Endometrium (tissue), 2 donors: Measurements from ENCODE around the gene TENM3.

Experiments used
- FAIRE-seq: peaks from 2 replicates; lab custom pipeline; 2012; peaks lifted over from hg19 to GRCh38; lab: Jason Lieb, UNC
- donor health status: control.
- donor health status: control.

Gene TENM3

GRCh38 chr4:182818926-182819730 is 575.9 kb downstream of the TENM3 start:
- FAIRE-seq = no peak

DNA sequence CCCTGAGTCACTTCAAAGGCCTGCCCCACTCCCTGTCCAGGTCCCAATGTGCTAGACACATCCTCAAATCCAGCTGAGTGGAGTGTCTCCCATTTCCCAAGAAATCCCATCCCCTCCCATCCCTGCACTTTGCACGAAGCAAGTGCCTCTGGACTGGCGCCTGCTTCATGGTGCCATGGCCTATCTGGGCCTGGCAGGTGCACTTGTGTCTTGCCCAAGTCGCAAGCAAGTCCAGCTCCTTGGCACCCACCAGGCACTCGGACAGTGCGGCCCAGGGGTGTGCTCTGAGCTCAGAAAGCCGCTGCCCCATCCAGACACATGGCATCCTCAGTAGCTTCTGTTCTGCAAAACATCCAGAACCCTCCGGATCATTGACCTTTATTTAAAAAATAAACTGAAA is 576.5 kb downstream of the TENM3 start:
- FAIRE-seq = no peak

DNA sequence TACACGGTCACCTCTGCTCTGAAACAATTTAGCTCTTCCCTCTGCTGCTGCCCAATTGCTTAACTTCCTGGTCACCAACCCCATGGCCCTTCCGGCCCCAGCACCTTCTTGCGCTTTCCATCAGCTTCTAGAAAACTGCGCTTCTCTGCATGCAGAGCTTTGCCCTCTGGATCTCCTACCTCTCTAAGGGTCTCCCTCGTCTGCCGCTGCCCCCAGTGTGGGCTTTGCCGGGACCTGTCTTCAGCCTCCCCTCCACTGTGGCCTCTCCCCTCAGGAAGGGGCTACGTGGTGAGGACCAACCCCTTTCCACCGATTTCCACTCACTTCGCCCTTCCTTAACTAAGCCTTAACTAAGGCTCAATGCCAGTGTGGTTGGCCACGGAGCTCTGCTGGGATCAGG is 579.4 kb downstream of the TENM3 start:
- FAIRE-seq = no peak

GRCh38 chr4:182823576-182823975 is 580.4 kb downstream of the TENM3 start:
- FAIRE-seq = no peak

DNA sequence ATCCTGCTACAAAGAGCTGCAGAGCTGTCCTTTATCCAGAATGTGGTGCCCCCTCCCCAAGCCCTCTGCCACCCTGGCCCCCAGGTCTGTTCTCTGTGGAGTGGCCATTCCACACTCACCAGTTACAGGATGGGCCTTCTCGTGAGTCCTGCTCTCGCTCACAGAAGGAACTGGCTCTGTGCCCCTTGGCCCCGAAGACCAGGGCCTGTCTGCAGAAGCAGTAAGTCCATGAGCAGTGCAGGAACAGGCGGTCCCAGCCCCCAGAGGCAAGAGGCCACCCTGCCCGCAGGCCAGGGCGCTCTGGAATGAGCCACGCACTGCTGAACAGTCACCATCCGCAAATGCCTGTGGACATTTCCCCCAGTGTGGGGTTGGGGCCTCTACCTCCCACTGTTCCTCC is 581.8 kb downstream of the TENM3 start:
- no peak for FAIRE-seq

DNA sequence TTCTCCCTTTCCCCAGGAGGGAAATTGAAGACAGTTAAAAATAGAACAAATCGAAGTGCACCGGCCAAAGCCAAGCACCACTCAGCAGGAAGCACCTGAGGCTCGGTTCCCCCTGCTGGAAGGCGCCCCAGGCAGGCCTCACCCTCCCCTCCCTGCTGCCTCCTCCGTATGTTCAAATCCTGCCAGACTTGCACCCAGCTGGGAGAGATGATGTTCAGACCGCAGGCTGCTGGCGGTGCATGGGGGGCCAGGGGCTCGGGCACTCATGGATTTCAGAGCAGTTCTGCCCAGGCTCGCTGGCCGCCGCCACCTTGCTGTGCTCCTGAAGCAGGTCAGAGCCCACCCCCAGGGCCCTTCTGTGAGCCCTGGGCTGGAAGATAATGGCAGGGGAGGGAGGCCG is 582.6 kb downstream of the TENM3 start:
- FAIRE-seq = no peak

DNA sequence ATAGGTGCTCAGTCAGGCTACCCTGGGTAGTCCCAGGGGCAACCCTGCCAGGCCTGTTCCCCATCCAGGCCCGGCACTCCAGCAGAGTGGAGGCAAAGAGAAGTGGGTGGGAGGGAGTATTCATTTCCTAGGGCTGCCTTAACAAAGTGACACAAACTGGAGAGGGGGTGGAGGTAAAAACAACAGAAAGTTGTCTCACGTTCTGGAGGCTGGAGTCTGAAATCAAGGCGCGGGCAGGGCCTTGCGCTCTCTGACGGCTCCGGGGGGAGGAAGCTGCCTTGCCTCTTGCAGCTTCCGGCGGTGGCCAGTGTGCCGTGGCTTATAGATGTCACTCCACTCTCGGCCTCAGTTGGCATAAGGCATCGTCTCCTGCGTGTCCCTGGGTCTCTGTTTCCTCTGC is 583.2 kb downstream of the TENM3 start:
- FAIRE-seq = no peak

DNA sequence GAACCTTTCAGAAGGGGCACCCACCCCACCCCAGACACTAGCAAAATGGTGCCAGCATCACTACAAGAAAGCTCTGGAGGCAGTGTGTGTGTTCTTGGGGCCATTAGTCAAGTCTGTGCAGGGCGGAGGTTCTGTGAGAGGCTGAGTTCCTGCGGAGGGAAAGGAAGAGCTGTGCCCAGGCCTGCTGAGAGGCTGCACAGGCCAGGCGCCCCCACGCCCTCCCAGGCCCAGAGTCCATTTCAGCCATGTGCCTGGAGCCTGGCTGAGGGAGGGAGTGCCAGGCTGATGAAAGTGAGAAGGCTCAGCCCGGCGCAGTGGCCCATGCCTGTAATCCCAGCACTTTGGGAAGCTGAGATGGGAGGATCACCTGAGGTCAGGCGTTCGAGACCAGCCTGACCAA is 584.0 kb downstream of the TENM3 start:
- FAIRE-seq = no peak

DNA sequence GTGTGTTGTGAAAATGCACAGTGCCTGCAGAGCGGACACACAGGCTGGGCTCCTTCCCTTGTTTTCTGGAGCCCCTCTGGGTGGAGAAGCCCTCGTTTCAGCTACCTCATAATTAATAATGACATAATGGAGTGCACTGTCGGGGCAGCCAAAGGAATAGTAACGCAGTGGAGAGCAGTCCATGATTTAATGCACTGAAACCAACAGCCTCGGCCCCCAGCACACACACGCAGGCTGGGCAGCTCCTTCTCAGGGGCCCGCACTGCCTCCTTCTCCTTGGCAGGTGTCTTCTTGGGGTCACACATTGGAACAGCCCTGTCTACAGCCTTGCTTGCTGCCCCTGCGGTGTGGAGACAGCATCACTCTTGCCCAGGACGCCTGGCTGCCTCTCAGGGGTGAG is 584.8 kb downstream of the TENM3 start:
- no peak for FAIRE-seq

DNA sequence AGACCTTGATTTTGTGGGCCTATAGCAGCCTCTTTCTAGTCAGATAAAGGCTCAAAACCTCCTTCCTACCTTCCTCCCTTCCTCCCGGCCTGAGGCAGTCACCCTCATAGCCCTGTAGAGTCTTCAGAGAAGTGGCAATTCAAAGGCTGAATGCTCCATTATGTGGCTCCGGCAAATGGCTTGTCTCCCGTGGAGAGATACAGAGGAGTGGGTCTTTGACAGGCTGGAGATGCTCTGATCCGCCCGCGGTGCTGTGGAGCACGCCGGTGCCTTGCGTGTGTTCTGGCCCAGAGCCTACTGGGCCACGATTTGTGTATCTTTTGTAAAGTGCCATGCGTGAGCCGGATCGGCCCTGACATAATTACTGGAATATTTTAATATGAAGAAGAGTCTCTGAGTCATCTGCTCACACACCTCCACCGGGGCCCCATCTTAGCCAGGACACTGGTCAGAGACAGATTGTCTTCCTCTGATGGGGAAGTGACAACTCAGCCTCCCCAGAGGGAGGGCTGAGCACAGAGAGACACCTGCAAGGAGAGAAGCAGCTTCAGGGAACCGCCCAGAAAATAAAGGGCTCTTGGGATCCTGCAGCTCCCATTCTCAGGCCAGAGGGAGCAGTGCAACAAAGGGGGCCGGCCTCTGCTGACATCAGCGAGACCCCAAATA is 585.3 kb downstream of the TENM3 start:
- no peak for FAIRE-seq

DNA sequence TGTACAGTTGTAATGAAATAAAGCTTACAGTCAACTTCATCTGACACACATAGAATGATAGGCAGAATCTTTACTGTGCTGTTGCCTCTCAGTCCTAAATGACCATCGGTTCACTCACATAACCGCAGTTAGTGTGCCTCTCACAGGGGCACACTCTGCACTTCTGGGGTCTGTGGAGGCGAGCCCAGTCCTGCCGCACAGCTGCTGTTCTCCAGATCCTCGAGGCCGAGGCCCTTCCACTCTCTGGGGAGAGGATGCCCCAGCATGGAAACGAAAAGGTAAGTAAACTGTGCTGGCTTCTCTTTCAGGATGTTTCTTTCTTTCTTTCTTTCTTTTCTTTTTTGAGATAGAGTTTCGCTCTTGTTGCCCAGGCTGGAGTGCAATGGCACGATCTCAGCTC is 586.0 kb downstream of the TENM3 start:
- FAIRE-seq = no peak

DNA sequence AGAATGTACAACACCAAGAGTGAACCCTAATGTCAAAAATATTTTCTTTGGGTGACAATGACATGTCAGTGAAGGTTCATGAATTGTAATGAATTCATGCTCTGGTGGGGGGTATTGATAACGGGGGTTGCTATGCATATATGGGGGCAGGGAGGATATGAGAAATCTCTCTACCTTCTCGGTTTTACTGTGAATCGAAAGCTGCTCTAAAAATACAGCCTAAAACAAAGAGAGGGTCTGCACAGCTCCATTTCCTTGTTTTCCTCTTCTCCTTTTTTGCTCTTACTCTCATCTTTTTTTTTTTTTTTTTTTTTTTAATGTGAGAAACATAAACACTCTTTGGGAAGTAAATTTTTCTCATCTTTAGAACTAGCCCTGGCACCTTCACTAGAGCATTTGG is 588.2 kb downstream of the TENM3 start:
- FAIRE-seq = no peak

DNA sequence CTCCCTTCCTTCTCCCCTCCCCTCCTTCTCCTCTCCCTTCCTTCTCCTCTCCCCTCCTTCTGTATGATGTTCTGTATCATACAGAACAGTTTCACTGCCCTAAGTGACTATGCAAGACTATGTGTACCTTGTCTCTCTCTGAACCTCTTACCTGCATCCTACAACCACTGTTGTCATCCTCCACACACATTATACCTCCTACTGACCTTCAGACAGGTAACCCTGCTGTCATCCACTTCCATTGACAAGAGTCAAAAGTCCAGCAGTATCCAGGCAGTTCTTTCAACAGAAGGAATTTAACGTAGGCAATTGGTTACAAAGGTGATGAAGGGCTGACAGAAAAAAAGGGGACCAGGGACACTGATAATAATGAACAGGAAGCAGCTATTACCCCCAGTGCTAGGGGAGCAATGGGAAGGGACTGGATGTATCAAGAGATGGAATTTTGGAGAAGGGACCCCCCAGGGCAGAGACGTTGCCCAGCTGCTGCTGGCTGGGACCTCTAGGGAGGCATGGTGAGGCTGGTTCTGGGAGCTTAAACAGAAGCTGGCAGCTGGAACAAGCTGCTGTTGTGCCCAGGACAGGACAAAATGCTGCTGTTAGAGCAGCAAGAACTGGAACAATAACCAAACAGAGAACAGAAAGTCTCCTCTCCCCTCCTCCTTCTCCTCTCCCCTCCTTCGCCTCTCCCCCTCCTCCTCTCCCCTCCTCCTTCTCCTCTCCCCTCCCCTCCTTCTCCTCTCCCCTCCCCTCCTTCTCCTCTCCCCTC is 589.3 kb downstream of the TENM3 start:
- no peak for FAIRE-seq

DNA sequence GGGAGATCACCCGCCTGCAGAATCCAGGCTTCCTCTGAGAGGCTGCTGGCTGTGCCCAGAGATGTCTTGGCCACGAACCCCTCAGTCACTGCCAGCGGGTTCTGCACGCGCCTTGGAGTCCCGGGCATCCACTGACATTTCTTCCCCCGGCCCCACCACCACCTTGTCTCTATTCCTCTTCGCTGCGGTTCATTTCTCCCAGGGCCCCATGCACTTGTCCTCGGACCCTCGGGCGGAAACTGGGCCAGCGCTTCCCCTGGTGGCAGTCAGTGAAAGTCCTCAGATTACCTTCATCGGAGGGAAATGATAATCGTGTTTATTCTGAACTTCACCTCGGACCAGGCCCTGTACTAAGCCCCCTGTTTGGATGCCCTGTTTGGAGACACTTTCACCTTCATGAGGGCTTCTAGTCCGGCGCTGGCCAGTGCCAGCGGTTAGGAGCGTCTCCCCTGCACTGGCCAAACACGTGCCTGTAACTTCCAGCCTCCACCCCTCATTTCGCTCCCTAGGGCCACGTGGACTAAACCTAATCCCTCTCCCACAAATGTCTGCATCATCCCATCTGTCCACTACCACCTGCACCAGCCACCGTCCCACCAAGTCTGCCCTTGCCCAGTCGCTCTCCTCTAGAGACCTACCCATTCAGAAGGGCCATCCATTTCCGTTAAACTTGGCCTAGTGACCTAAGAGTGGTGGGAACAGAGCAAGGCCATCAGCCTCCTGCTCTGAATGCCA is 592.0 kb downstream of the TENM3 start:
- FAIRE-seq = no peak

DNA sequence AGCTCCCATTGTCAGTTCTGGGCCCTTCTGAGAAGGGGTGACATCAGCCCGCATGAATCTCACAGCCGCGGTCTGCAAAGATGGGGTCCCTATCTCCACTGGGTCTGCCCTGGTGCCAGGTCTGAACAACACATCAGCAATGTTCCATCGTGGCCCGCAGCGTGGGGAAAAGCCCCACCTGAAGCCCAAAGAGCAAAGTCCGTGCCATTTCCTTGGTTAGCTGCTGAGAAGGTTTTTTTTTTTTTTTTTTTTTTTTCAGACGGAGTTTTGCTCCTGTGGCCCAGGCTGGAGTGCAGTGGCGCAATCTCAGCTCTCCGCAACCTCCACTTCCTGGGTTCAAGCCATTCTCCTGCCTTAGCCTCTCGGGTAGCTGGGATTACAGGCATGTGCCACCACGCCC is 594.6 kb downstream of the TENM3 start:
- no peak for FAIRE-seq

DNA sequence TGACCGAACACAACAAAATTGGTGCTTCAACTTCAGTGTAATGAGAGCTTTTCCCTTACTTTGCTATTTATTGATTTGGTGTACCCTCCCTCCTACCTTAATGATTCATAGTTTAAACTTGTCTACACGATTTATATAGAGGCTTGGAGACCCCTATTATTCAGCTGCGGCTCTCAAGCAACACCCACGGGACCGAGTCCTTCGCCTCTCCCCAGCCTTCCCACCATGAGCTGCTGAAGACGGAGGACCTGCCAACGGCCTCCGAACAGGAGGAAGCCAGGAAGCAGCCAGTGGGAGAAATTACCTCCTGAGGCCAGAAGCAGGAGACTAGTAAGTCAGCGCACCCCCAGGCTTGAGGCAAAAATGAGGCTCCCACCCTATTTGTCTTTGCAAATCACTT is 595.3 kb downstream of the TENM3 start:
- no peak for FAIRE-seq

- no peak for FAIRE-seq
Measured at GRCh38 chr4:182839256-182839655, 596.1 kb downstream of the TENM3 start.

GRCh38 chr4:182840108-182840507 is 596.9 kb downstream of the TENM3 start:
- FAIRE-seq = no peak

GRCh38 chr4:182842104-182842600 is 599.0 kb downstream of the TENM3 start:
- no peak for FAIRE-seq

- no peak for FAIRE-seq
Measured at GRCh38 chr4:182842759-182843390, 599.7 kb downstream of the TENM3 start.

DNA sequence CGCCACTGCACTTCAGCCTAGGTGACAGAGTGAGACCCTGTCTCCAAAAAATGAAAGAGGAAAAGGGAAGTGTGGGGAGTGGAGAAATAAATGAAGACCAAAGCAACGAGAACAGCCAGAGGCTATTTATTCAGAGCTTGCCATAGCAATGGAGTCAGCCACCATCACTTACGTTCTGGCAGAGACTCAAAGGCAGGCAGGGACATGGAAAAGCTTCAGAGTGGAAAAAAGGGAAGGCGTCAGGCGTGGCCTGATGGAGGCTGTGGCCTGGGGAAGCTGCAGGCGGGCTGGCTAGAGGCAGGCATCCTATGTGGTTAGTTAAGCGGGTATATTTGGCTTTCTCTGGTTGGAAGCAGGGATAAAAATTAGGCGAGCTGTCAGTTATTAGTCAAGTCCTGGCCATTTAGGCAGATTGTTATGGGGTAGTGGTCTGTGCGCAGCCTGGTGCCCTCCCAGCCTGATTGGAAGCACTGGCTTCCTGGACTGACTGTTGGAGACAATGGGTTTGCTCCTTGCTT is 600.7 kb downstream of the TENM3 start:
- no peak for FAIRE-seq

DNA sequence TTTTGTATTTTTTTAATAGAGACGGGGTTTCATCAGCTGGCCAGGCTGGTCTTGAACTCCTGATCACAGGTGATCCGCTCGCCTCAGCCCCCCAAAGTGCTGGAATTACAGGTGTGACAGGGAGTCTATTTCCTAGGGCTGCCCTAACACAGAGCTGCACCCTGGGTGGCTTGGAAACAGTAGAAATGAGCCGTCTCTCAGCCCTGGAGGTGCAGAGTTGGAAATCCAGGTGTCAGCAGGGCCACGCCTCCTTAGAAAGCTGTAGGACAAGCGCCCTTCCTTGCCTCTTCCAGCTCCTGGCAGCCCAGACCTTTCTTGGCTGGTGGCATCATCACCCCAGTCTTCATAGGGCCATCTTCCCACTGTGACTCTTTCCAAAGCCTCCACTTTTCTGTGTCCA is 602.4 kb downstream of the TENM3 start:
- no peak for FAIRE-seq
